HCT116 (cell line): ENCODE measurements around the gene RHOU. TPM values are rescaled to one million over a fixed set of nuclear protein-coding genes. Genes with fewer than 3 reads are reported as not detected.
"Not testable (repeated sequence)": the region's sequence is repeated elsewhere in the genome, so short reads cannot be mapped to it uniquely, and the experiment has no call there.

Experiments used
- ATAC-seq: fragments of 200-7000 bp; cut with Tn5 transposase; 2 replicates; pipeline ENCODE4 v1.9.1; 2020; ENCODE audit warnings: mild to moderate bottlenecking, moderate library complexity
- BruUV-seq: library from RNA; stranded (reverse); fragments of 400-500 nt; replicated peaks from 2 replicates; lab custom pipeline; 2021; lab: Mats Ljungman, UMichigan
- CTCF ChIA-PET: fragments of 300-600 bp; sonication (Branson Sonifier 250); formaldehyde crosslinking; loops from one replicate; lab custom pipeline; 2021; ENCODE audit warnings: antibody characterized with exemption; lab: Charles Lee
- POLR2A ChIA-PET: fragments of 300-600, 350-600 bp; sonication (Branson Sonifier 250); formaldehyde crosslinking; loops from one replicate; lab custom pipeline; 2021; ENCODE audit warnings: antibody characterized with exemption; lab: Charles Lee
- RAD21 ChIA-PET, 2 experiments: fragments of 300-600 bp; sonication (Branson Sonifier 250); formaldehyde crosslinking; loops; one replicate each; lab custom pipeline; 2023; ENCODE audit warnings: low total read pairs in 2 of 2; ENCODE audit not compliant: uncharacterized antibody in 2 of 2, unreplicated experiment in 2 of 2, low non-redundant PET in 1 of 2; lab: Charles Lee
- DNase-seq: peaks from one replicate; pipeline ENCODE4 v3.0.0-alpha.2; 2010; ENCODE audit warnings: low read depth, low spot score
- H2AFZ ChIP-seq: fragments of 200-600 bp; shearing (Covaris generic), sonication (generic); 2 replicates; pipeline ENCODE4 v1.6.1; 2017; ENCODE audit warnings: low read depth, mixed run types, mixed read lengths, antibody characterized with exemption, low read length; ENCODE audit not compliant: poor library complexity, severe bottlenecking
- H3K27ac ChIP-seq: 2 replicates; pipeline ENCODE4 v1.5.1; 2012; ENCODE audit warnings: low read depth, low read length
- H3K27me3 ChIP-seq: fragments of 200-600 bp; sonication (generic); 2 replicates; pipeline ENCODE4 v1.6.1; 2016; ENCODE audit warnings: mixed run types, low read length, mixed read lengths; ENCODE audit not compliant: insufficient read depth
- H3K36me3 ChIP-seq, 2 experiments: fragments of 200-500 bp in 1 of 2; fragments of 200-600 bp in 1 of 2; sonication (Bioruptor generic) in 1 of 2; sonication (generic) in 1 of 2; 2 replicates each; pipeline versions ENCODE4 v1.5.1 to v1.6.1; 2014 to 2016; ENCODE audit warnings: low read length in 2 of 2, inconsistent platforms in 1 of 2, mixed read lengths in 1 of 2, mixed run types in 1 of 2; ENCODE audit not compliant: insufficient read depth in 2 of 2, control insufficient read depth in 1 of 2
- H3K4me1 ChIP-seq, 2 experiments: fragments of 200-600 bp in 1 of 2; sonication (generic) in 1 of 2; 2 replicates each; pipeline versions ENCODE4 v1.5.1 to v1.6.1; 2012 to 2017; ENCODE audit warnings: low read length in 2 of 2, inconsistent platforms in 1 of 2, mild to moderate bottlenecking in 1 of 2, mixed read lengths in 1 of 2, mixed run types in 1 of 2, moderate library complexity in 1 of 2; ENCODE audit not compliant: insufficient read depth in 2 of 2, control insufficient read depth in 1 of 2
- H3K4me2 ChIP-seq: fragments of 200-600 bp; sonication (generic); 2 replicates; pipeline ENCODE4 v1.6.1; 2017; ENCODE audit warnings: mixed run types, low read length, mixed read lengths
- H3K4me3 ChIP-seq, 2 experiments: fragments of 200-600 bp in 1 of 2; sonication (generic) in 1 of 2; replicated peaks in 1 of 2; 2 replicates each; pipeline ENCODE4 v1.5.1; 2011 to 2016; ENCODE audit warnings: low read length in 2 of 2, control low read depth in 1 of 2, low read depth in 1 of 2, mild to moderate bottlenecking in 1 of 2, mixed read lengths in 1 of 2, mixed run types in 1 of 2
- H3K79me2 ChIP-seq: fragments of 200-600 bp; sonication (generic); 2 replicates; pipeline ENCODE4 v1.6.1; 2017; ENCODE audit warnings: mild to moderate bottlenecking, mixed run types, low read length, moderate library complexity, mixed read lengths; ENCODE audit not compliant: insufficient read depth
- H3K9ac ChIP-seq: fragments of 200-600 bp; sonication (generic); 2 replicates; pipeline ENCODE4 v1.6.1; 2016; ENCODE audit warnings: low read length, mixed read lengths
- H3K9me2 ChIP-seq: fragments of 200-600 bp; sonication (generic), shearing (Covaris generic); 2 replicates; pipeline ENCODE4 v1.6.1; 2017; ENCODE audit warnings: mixed run types, mild to moderate bottlenecking, moderate library complexity; ENCODE audit not compliant: insufficient read depth
- H3K9me3 ChIP-seq, 2 experiments: fragments of 200-500 bp in 1 of 2; fragments of 200-600 bp in 1 of 2; sonication (Bioruptor generic) in 1 of 2; sonication (generic) in 1 of 2; 2 replicates each; pipeline ENCODE4 v1.6.1; 2014 to 2017; ENCODE audit warnings: low read length in 2 of 2, mixed read lengths in 2 of 2, inconsistent platforms in 1 of 2, low read depth in 1 of 2, mild to moderate bottlenecking in 1 of 2, mixed run types in 1 of 2, moderate library complexity in 1 of 2; ENCODE audit not compliant: control insufficient read depth in 1 of 2, insufficient read depth in 1 of 2
- H4K20me1 ChIP-seq: fragments of 200-600 bp; sonication (generic), shearing (Covaris generic); 2 replicates; pipeline ENCODE4 v1.6.1; 2017; ENCODE audit warnings: mixed run types, mild to moderate bottlenecking, moderate library complexity; ENCODE audit not compliant: insufficient read depth
- ATF3 ChIP-seq: IDR thresholded peaks from 2 replicates; pipeline ENCODE4 v1.6.1; 2012
- CBX3 ChIP-seq: IDR thresholded peaks from 2 replicates; pipeline ENCODE4 v1.6.1; 2012; ENCODE audit warnings: low read depth
- CEBPB ChIP-seq: IDR thresholded peaks from 2 replicates; pipeline ENCODE4 v1.6.1; 2012; ENCODE audit warnings: low read depth
- EGR1 ChIP-seq: IDR thresholded peaks from 2 replicates; pipeline ENCODE4 v1.6.1; 2012; ENCODE audit warnings: low read depth
- EZH2phosphoT487 ChIP-seq: fragments of 200-600 bp; IDR thresholded peaks from 2 replicates; pipeline ENCODE4 v1.6.1; 2018; ENCODE audit warnings: antibody characterized with exemption, borderline replicate concordance
- FOSL1 ChIP-seq: IDR thresholded peaks from 2 replicates; pipeline ENCODE4 v1.6.1; 2012; ENCODE audit warnings: low read depth
- MAX ChIP-seq: IDR thresholded peaks from 2 replicates; pipeline ENCODE4 v1.6.1; 2012
- POLR2A ChIP-seq: IDR thresholded peaks from 2 replicates; pipeline ENCODE4 v1.7.0; 2011; ENCODE audit warnings: borderline replicate concordance; ENCODE audit not compliant: insufficient read depth, insufficient read length; ENCODE audit errors: extremely low read depth
- POLR2AphosphoS5 ChIP-seq: IDR thresholded peaks from 2 replicates; pipeline ENCODE4 v1.6.1; 2011; ENCODE audit warnings: mild to moderate bottlenecking, low read depth, low read length, moderate library complexity
- RAD21 ChIP-seq: IDR thresholded peaks from 2 replicates; pipeline ENCODE4 v1.6.1; 2012; ENCODE audit warnings: low read depth, mild to moderate bottlenecking
- SIN3A ChIP-seq: IDR thresholded peaks from 2 replicates; pipeline ENCODE4 v1.6.1; 2012; ENCODE audit warnings: low read depth
- SP1 ChIP-seq: IDR thresholded peaks from 2 replicates; pipeline ENCODE4 v1.6.1; 2012; ENCODE audit warnings: low read depth
- SRF ChIP-seq: IDR thresholded peaks from 2 replicates; pipeline ENCODE4 v1.6.1; 2012; ENCODE audit warnings: low read depth
- TCF7L2 ChIP-seq: IDR thresholded peaks from 2 replicates; pipeline ENCODE4 v1.7.0; 2011; ENCODE audit warnings: borderline replicate concordance, inconsistent platforms; ENCODE audit not compliant: insufficient read depth, insufficient read length; ENCODE audit errors: extremely low read depth
- ZNF274 ChIP-seq: fragments of 200-500 bp; sonication (Bioruptor generic); IDR thresholded peaks from 2 replicates; pipeline ENCODE4 v1.6.1; 2014; ENCODE audit warnings: mild to moderate bottlenecking, low read depth, low read length, inconsistent platforms
- intact Hi-C: fragments of 100-400 bp; cut with micrococcal nuclease; formaldehyde crosslinking; loops from 2 replicates; pipeline ENCODE4 v1.10.0; 2022
- total RNA-seq: library from RNA; stranded (reverse); gene quantifications from one replicate; pipeline ENCODE4 v1.2.1, GENCODE V29; 2021; ENCODE audit not compliant: unreplicated experiment
- TF ChIP-seq, protein P1 (sequence below): IDR thresholded peaks from 2 replicates; pipeline ENCODE4 v1.6.1; 2012; ENCODE audit warnings: low read depth

The RHOU gene
- total RNA-seq, 1 experiment from 2014 or later = 4.0 TPM

- ATAC-seq = no peak
- POLR2A ChIA-PET = no interaction called here
- Histone ChIP-seq H2AFZ (no peak overlapping the region), H3K9me3 (no peaks in the 10 kb centered on the region), H3K36me3 (no peaks in the 10 kb centered on the region), H3K27ac (no peak overlapping the region), H3K79me2 (no peaks in the 10 kb centered on the region), H3K9me2 (no peaks in the 10 kb centered on the region), H3K27me3 (no peaks in the 10 kb centered on the region), H3K4me1 (no peaks in the 10 kb centered on the region)
- RAD21 ChIA-PET = no interaction called here
- TF ChIP-seq SP1 (no peak), ATF3 (no peak), FOSL1 (no peak), SRF (no peak), MAX (no peak), ZNF274 (no peak), EGR1 (no peak), TCF7L2 (no peak), CEBPB (no peak), RAD21 (no peak), CBX3 (no peak), POLR2A (no peak), POLR2AphosphoS5 (no peak), EZH2phosphoT487 (no peak), SIN3A (no peak)
- TF ChIP-seq, protein P1, sequence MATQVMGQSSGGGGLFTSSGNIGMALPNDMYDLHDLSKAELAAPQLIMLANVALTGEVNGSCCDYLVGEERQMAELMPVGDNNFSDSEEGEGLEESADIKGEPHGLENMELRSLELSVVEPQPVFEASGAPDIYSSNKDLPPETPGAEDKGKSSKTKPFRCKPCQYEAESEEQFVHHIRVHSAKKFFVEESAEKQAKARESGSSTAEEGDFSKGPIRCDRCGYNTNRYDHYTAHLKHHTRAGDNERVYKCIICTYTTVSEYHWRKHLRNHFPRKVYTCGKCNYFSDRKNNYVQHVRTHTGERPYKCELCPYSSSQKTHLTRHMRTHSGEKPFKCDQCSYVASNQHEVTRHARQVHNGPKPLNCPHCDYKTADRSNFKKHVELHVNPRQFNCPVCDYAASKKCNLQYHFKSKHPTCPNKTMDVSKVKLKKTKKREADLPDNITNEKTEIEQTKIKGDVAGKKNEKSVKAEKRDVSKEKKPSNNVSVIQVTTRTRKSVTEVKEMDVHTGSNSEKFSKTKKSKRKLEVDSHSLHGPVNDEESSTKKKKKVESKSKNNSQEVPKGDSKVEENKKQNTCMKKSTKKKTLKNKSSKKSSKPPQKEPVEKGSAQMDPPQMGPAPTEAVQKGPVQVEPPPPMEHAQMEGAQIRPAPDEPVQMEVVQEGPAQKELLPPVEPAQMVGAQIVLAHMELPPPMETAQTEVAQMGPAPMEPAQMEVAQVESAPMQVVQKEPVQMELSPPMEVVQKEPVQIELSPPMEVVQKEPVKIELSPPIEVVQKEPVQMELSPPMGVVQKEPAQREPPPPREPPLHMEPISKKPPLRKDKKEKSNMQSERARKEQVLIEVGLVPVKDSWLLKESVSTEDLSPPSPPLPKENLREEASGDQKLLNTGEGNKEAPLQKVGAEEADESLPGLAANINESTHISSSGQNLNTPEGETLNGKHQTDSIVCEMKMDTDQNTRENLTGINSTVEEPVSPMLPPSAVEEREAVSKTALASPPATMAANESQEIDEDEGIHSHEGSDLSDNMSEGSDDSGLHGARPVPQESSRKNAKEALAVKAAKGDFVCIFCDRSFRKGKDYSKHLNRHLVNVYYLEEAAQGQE = no peak
- TF ChIP-seq, all 23 proteins: peak for 0
- H3K4me3 ChIP-seq = no peak overlapping the region
- intact Hi-C loops = no loop called here
- H3K4me2 ChIP-seq = no peak overlapping the region
- no peak for DNase-seq
- no peak overlapping the region for H3K9ac ChIP-seq
- CTCF ChIA-PET = no interaction called here
- H4K20me1 ChIP-seq = no peaks in the 10 kb centered on the region
- no TSS peak for BruUV-seq
Measured at GRCh38 chr1:228772516-228773212, 37.4 kb downstream of the RHOU start.

DNA sequence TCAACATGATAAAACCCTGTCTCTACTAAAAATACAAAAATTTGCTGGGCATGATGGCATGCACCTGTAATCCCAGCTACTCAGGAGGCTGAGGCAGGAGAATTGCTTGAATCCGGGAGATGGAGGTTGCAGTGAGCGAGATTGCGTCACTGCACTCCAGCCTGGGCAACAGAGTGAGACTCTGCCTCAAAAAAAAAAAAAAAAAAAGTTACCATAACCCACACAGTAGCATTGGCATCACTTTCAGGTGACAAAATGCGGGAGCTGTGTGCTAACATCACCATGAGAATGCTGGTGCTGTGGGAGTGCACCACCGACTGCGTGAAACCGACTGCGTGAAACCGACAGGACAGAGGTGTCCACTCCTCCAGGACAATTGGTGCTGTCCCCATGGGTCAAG, 40.7 kb downstream of the RHOU start:
- H3K36me3 ChIP-seq, CTCF ChIA-PET, intact Hi-C loops, DNase-seq, BruUV-seq, H3K4me2 ChIP-seq, H3K9me3 ChIP-seq, H3K4me3 ChIP-seq, RAD21 ChIA-PET, H3K79me2 ChIP-seq, H3K27me3 ChIP-seq, H2AFZ ChIP-seq, H4K20me1 ChIP-seq, ATAC-seq, H3K27ac ChIP-seq, H3K4me1 ChIP-seq, H3K9ac ChIP-seq, H3K9me2 ChIP-seq, POLR2A ChIA-PET: not testable (repeated sequence)
